Posterior cingulate gyrus (tissue), 11 donors: ENCODE results near the gene EGLN2.
A peak's percentile ranks its signal among the peaks of the same experiment; 100 is the strongest.
"Not testable (repeated sequence)": the region's sequence is repeated elsewhere in the genome, so short reads cannot be mapped to it uniquely, and the experiment has no call there.

Source experiments
- DNase-seq, 10 donors: peaks; one replicate each; pipeline versions ENCODE4 v3.0.0 to v3.0.0-alpha.2; 2020 to 2021; ENCODE audit warnings: mixed read lengths in 3 of 10
- intact Hi-C: fragments of 100-400 bp; cut with DNase I; formaldehyde crosslinking; loops from one replicate; pipeline ENCODE4 v1.15.1; 2023

Gene EGLN2

GRCh38 chr19:40810649-40811408 is 11.8 kb downstream of the EGLN2 start:
- peak; percentile 63 to 97 (median 74) for DNase-seq
- intact Hi-C loops = not testable (repeated sequence)

GRCh38 chr19:40811478-40812341 is 12.7 kb downstream of the EGLN2 start:
- intact Hi-C loops = no loop called here
- peak in 3 of 10 donors; percentile 80 to 87 (median 83) for DNase-seq

- intact Hi-C loops = not testable (repeated sequence)
- DNase-seq = peak in 2 of 10 donors; percentile 22 to 28
These were observed 13.6 kb downstream of the EGLN2 start for GRCh38 chr19:40812571-40812970.

- DNase-seq = peak in 2 of 10 donors; percentile 71 to 75
- intact Hi-C loops = no loop called here
These were observed 14.2 kb downstream of the EGLN2 start for GRCh38 chr19:40813182-40813581.

- intact Hi-C loops = no loop called here
- peak in 1 of 10 donors; percentile 34 for DNase-seq
These were observed 16.2 kb downstream of the EGLN2 start for GRCh38 chr19:40815223-40815622.

GRCh38 chr19:40818480-40819399 is 19.7 kb downstream of the EGLN2 start:
- intact Hi-C loops = not testable (repeated sequence)
- peak in 7 of 10 donors; percentile 64 to 95 (median 73) for DNase-seq

- peak in 3 of 10 donors; percentile 58 to 75 (median 67) for DNase-seq
- intact Hi-C loops = not testable (repeated sequence)
These were observed 20.7 kb downstream of the EGLN2 start for GRCh38 chr19:40819479-40820234.

GRCh38 chr19:40822161-40822560 is 23.2 kb downstream of the EGLN2 start:
- intact Hi-C loops = no loop called here
- peak in 2 of 10 donors; percentile 26 to 73 for DNase-seq

GRCh38 chr19:40822704-40823553 is 23.9 kb downstream of the EGLN2 start:
- DNase-seq = peak in 1 of 10 donors; percentile 79
- intact Hi-C loops = not testable (repeated sequence)

GRCh38 chr19:40824916-40825315 is 25.9 kb downstream of the EGLN2 start:
- DNase-seq = peak in 1 of 10 donors; percentile 41
- intact Hi-C loops = not testable (repeated sequence)

- peak in 1 of 10 donors; percentile 15 for DNase-seq
- intact Hi-C loops = not testable (repeated sequence)
These were observed 26.6 kb downstream of the EGLN2 start for GRCh38 chr19:40825460-40826095.

GRCh38 chr19:40826312-40826698 is 27.3 kb downstream of the EGLN2 start:
- DNase-seq, intact Hi-C loops: not testable (repeated sequence)

- intact Hi-C loops = not testable (repeated sequence)
- DNase-seq = peak in 1 of 10 donors; percentile 30
These were observed 27.9 kb downstream of the EGLN2 start for GRCh38 chr19:40826699-40827385.

- intact Hi-C loops = no loop called here
- DNase-seq = peak in 1 of 10 donors; percentile 74
These were observed 28.6 kb downstream of the EGLN2 start for GRCh38 chr19:40827386-40828247.

GRCh38 chr19:40829205-40829604 is 30.2 kb downstream of the EGLN2 start:
- intact Hi-C loops = no loop called here
- no peak for DNase-seq

- DNase-seq = peak in 1 of 10 donors; percentile 61
- intact Hi-C loops = not testable (repeated sequence)
These were observed 31.8 kb downstream of the EGLN2 start for GRCh38 chr19:40830741-40831140.
